ENCODE results near the gene ARL2.

GRCh38 chr11:65027213-65028067 is 13.5 kb downstream of the ARL2 start, which contains the start of gene SNX15:
- TF ChIP-seq CTCF (IDR thresholded peaks at IDR 0.05) (peak; percentile 60), YY1 (IDR thresholded peaks at IDR 0.05; ENCODE audit: low read depth) (peak; percentile 60), IRF3 (IDR thresholded peaks at IDR 0.05; ENCODE audit: low read depth, low read length) (peak; percentile 88), NFIC (IDR thresholded peaks at IDR 0.05; ENCODE audit: borderline replicate concordance) (peak; percentile 76), ZBTB33 (IDR thresholded peaks at IDR 0.05; ENCODE audit: borderline replicate concordance, low read depth) (no peak), POLR2AphosphoS5 (IDR thresholded peaks at IDR 0.05; ENCODE audit: low read depth, low read length) (peak; percentile 79), ELF1 (IDR thresholded peaks at IDR 0.05) (no peak)
